WTC11 (cell line): ENCODE data around the gene ANGPTL5.
A peak's percentile ranks its signal among the peaks of the same experiment; 100 is the strongest.

Experiments used
- ARID4B ChIP-seq: sonication (generic); formaldehyde crosslinking; IDR thresholded peaks from 2 replicates; pipeline ENCODE4 v1.8.0; 2023; ENCODE audit warnings: missing genetic modification reagents, mild to moderate bottlenecking, borderline replicate concordance
- ZMAT4 ChIP-seq: fragments of 250-450 bp; sonication (Bioruptor Pico); IDR thresholded peaks from 2 replicates; pipeline ENCODE4 v1.9.0; 2021; ENCODE audit warnings: mild to moderate bottlenecking

- TF ChIP-seq ZMAT4 (CRISPR knock-in tag) (no peak), ARID4B (CRISPR knock-in tag) (peak; percentile 81; the same call in 1 of the 2 replicates)
Observed at GRCh38 chr11:101914738-101915426, 1.4 kb downstream of the ANGPTL5 start, which contains the start of gene CEP126.
